ENCODE measurements around the gene THEM5.

The THEM5 gene

DNA sequence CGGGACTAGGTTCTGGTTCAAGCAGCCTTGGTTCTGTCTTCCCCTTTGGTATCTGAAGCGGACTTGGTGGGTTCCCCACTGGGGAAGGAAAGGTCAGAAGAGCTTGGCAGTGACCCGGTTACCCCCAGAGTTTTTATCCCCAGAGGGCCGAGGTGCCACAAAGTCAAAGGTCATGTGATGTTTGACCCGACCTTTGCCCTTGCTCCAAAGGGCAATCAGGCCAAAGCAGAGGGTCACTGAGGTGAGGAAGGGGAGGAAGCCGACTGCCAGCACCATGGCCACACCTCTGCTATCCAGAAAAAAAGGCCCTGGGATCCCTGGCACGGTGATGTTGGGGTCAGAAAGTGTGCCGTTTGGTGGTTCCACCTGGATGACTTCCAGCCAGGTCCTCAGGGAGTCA, 52.7 kb downstream of the THEM5 start:
- DNase-seq (ENCODE audit: low read depth in 2 of 2): no peak

- no peak for DNase-seq (ENCODE audit: low read depth in 2 of 2)
These were observed 54.1 kb downstream of the THEM5 start for GRCh38 chr1:151799179-151800022.

DNA sequence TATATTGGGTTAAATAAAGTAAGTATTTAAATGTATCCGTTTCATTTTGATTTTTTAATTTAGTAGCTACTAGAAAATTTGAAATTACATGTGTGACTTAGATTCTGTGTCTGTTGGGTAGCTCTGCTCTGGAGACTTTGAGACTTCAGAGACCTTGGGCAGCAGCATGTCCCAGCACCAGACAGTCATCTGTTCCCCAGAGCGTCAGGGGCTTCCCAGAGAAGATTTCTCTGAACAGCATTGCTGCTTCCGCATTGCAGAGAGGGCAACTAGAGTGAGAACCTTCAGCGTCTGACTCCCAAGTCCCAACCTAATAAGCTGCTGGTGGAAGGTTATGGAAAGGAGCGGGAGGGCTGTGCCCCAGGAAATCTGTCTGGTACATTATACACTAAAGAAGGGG, 54.9 kb downstream of the THEM5 start:
- DNase-seq (ENCODE audit: low read depth in 2 of 2): no peak
